GM12865 (cell line): ENCODE results near the gene C1QTNF8.

Experiments
- DNase-seq: peaks from one replicate; pipeline ENCODE4 v3.0.0; 2010; ENCODE audit warnings: low read depth
- H3K4me3 ChIP-seq: 2 replicates; pipeline ENCODE4 v1.5.1; 2011; ENCODE audit warnings: mild to moderate bottlenecking, low read depth, low read length, control low read depth
- CTCF ChIP-seq: IDR thresholded peaks from 2 replicates; pipeline ENCODE4 v1.5.1; 2011; ENCODE audit warnings: low read length, control low read depth, low read depth, inconsistent platforms; ENCODE audit not compliant: insufficient read depth; ENCODE audit errors: missing control alignments

C1QTNF8 gene

GRCh38 chr16:1075546-1075945, 20.5 kb downstream of the C1QTNF8 start:
- TF ChIP-seq CTCF, result no peak

GRCh38 chr16:1074379-1074649, 21.7 kb downstream of the C1QTNF8 start:
- no peak for DNase-seq
- no peak for TF ChIP-seq CTCF
- no peak overlapping the region for H3K4me3 ChIP-seq

More at GRCh38 chr16:1075546-1075945, 20.5 kb downstream of the C1QTNF8 start:
- H3K4me3 ChIP-seq, result no peak overlapping the region
- DNase-seq, result no peak

- H3K4me3 ChIP-seq, result no peak overlapping the region
- DNase-seq, result no peak
- no peak for TF ChIP-seq CTCF
Observed at GRCh38 chr16:1073566-1074378, 22.3 kb downstream of the C1QTNF8 start.

GRCh38 chr16:1073262-1073558, 22.8 kb downstream of the C1QTNF8 start:
- no peak for DNase-seq
- no peak for TF ChIP-seq CTCF
- H3K4me3 ChIP-seq, result no peak overlapping the region

- TF ChIP-seq CTCF, result no peak
- DNase-seq, result no peak
- no peak within 1 kb of the TSS for H3K4me3 ChIP-seq
Observed at GRCh38 chr16:1072526-1073261, 23.4 kb downstream of the C1QTNF8 start, which contains the start of gene SSTR5. SSTR5 (plus strand) TSS chr16:1072747; CDS start chr16:1078869, 6,122 bp downstream.

- DNase-seq, result no peak
- H3K4me3 ChIP-seq, result no peak overlapping the region
- TF ChIP-seq CTCF, result no peak
Observed at GRCh38 chr16:1071561-1072225, 24.4 kb downstream of the C1QTNF8 start.
